HEK293T (cell line): ENCODE data around the gene CNGB1.
A peak's percentile ranks its signal among the peaks of the same experiment; 100 is the strongest.
"Not testable (repeated sequence)": the region's sequence is repeated elsewhere in the genome, so short reads cannot be mapped to it uniquely, and the experiment has no call there.

Source experiments
- CTCF ChIA-PET: fragments of 350-600 bp; formaldehyde crosslinking; extraction: SDS; loops from one replicate; lab custom pipeline; 2021; ENCODE audit warnings: antibody characterized with exemption, inconsistent platforms; lab: Yijun Ruan, JAX
- POLR2A ChIA-PET: fragments of 350-600 bp; formaldehyde crosslinking; extraction: SDS; loops from one replicate; lab custom pipeline; 2020; ENCODE audit warnings: antibody characterized with exemption, inconsistent platforms; lab: Yijun Ruan, JAX
- DNase-seq: peaks from one replicate; pipeline ENCODE4 v3.0.0; 2012; ENCODE audit warnings: mixed read lengths; ENCODE audit errors: extremely low spot score
- ARNT ChIP-seq: fragments of 450-650 bp; IDR thresholded peaks from 2 replicates; pipeline ENCODE4 v1.6.1; 2017; ENCODE audit warnings: mild to moderate bottlenecking
- BHLHE40 ChIP-seq: fragments of 450-650 bp; IDR thresholded peaks from 2 replicates; pipeline ENCODE4 v1.6.1; 2016; ENCODE audit warnings: mild to moderate bottlenecking, moderate library complexity, borderline replicate concordance
- CTBP1 ChIP-seq: fragments of 450-650 bp; IDR thresholded peaks from 2 replicates; pipeline ENCODE4 v1.6.1; 2016; ENCODE audit warnings: borderline replicate concordance
- ELF4 ChIP-seq: fragments of 450-650 bp; IDR thresholded peaks from 2 replicates; pipeline ENCODE4 v1.6.1; 2017; ENCODE audit warnings: antibody characterized with exemption
- FOXA1 ChIP-seq: fragments of 450-650 bp; IDR thresholded peaks from 2 replicates; pipeline ENCODE4 v1.6.1; 2016; ENCODE audit warnings: mild to moderate bottlenecking
- FOXK2 ChIP-seq: fragments of 450-650 bp; IDR thresholded peaks from 2 replicates; pipeline ENCODE4 v1.6.1; 2016; ENCODE audit warnings: mild to moderate bottlenecking
- FOXM1 ChIP-seq: fragments of 450-650 bp; IDR thresholded peaks from 2 replicates; pipeline ENCODE4 v1.6.1; 2017; ENCODE audit warnings: mild to moderate bottlenecking, borderline replicate concordance
- HDGF ChIP-seq: fragments of 450-650 bp; IDR thresholded peaks from 2 replicates; pipeline ENCODE4 v1.6.1; 2017; ENCODE audit warnings: antibody characterized with exemption, borderline replicate concordance
- L3MBTL2 ChIP-seq: fragments of 450-650 bp; conservative IDR thresholded peaks from 2 replicates; pipeline ENCODE4 v1.6.1; 2016; ENCODE audit warnings: mild to moderate bottlenecking
- LEF1 ChIP-seq: fragments of 450-650 bp; IDR thresholded peaks from 2 replicates; pipeline ENCODE4 v1.6.1; 2017; ENCODE audit warnings: mild to moderate bottlenecking, borderline replicate concordance
- NFRKB ChIP-seq: fragments of 450-650 bp; IDR thresholded peaks from 2 replicates; pipeline ENCODE4 v1.6.1; 2016; ENCODE audit warnings: mild to moderate bottlenecking, moderate library complexity
- PKNOX1 ChIP-seq: fragments of 450-650 bp; IDR thresholded peaks from 2 replicates; pipeline ENCODE4 v1.6.1; 2016
- SP1 ChIP-seq: fragments of 450-650 bp; IDR thresholded peaks from 2 replicates; pipeline ENCODE4 v1.6.1; 2017
- SUZ12 ChIP-seq: fragments of 450-650 bp; IDR thresholded peaks from 2 replicates; pipeline ENCODE4 v1.6.1; 2016; ENCODE audit warnings: mild to moderate bottlenecking
- TARDBP ChIP-seq: fragments of 450-650 bp; IDR thresholded peaks from 2 replicates; pipeline ENCODE4 v1.6.1; 2016
- ZNF384 ChIP-seq: fragments of 450-650 bp; IDR thresholded peaks from 2 replicates; pipeline ENCODE4 v1.6.1; 2016

Gene CNGB1

GRCh38 chr16:57840833-57841232, 130.1 kb downstream of the CNGB1 start:
- DNase-seq, result no peak
- CTCF ChIA-PET, result interaction anchor here (0.9 kb wide), 2 partner anchors 46 to 86 kb away, joined by 3 to 4 read pairs; no protein-coding TSS in a partner anchor
- POLR2A ChIA-PET, result interaction anchor here (1.5 kb wide), 1 partner anchor 30 kb away, joined by 3 read pairs; no protein-coding TSS in a partner anchor
- no peak for TF ChIP-seq BHLHE40
- TF ChIP-seq ZNF384, result no peak
- no peak for TF ChIP-seq FOXA1
- TF ChIP-seq ARNT, result no peak
- no peak for TF ChIP-seq FOXM1
- no peak for TF ChIP-seq HDGF
- TF ChIP-seq ELF4, result no peak
- no peak for TF ChIP-seq LEF1
- no peak for TF ChIP-seq CTBP1
- TF ChIP-seq L3MBTL2, result no peak
- TF ChIP-seq SUZ12, result no peak
- no peak for TF ChIP-seq SP1

- DNase-seq, result no peak
- no peak for TF ChIP-seq CTBP1
- no peak for TF ChIP-seq ARNT
- TF ChIP-seq FOXK2, result no peak
- no peak for TF ChIP-seq TARDBP
- TF ChIP-seq PKNOX1, result no peak
- TF ChIP-seq SUZ12, result no peak
- ChIA-PET CTCF (interaction anchor here (0.6 kb wide), 1 partner anchor 10 kb away, joined by 3 read pairs; no protein-coding TSS in a partner anchor), POLR2A (no interaction called here)
These were observed 132.8 kb downstream of the CNGB1 start for GRCh38 chr16:57838161-57838560.

GRCh38 chr16:57837305-57838125, 133.4 kb downstream of the CNGB1 start:
- ChIA-PET CTCF (no interaction called here), POLR2A (no interaction called here)
- no peak for DNase-seq
- TF ChIP-seq PKNOX1 (0 out of 2 replicates have a peak, but pooled peaks have one; percentile 6), SP1 (no peak)

- CTCF ChIA-PET, POLR2A ChIA-PET, DNase-seq: not testable (repeated sequence)
These were observed 135.5 kb downstream of the CNGB1 start for GRCh38 chr16:57835439-57835838.

- no peak for DNase-seq
- TF ChIP-seq FOXM1, result no peak
- TF ChIP-seq SP1, result no peak
- TF ChIP-seq SUZ12, result no peak
- no peak for TF ChIP-seq ZNF384
- no peak for TF ChIP-seq PKNOX1
- no peak for TF ChIP-seq FOXK2
- TF ChIP-seq BHLHE40, result no peak
- no peak for TF ChIP-seq CTBP1
- TF ChIP-seq TARDBP, result no peak
- TF ChIP-seq FOXA1, result no peak
- no peak for TF ChIP-seq ELF4
- no peak for TF ChIP-seq HDGF
- no peak for TF ChIP-seq L3MBTL2
- no peak for TF ChIP-seq LEF1
- no peak for TF ChIP-seq NFRKB
- TF ChIP-seq ARNT, result no peak
- POLR2A ChIA-PET, result no interaction called here
- CTCF ChIA-PET, result no interaction called here
These were observed 136.0 kb downstream of the CNGB1 start for GRCh38 chr16:57834936-57835335.
